PC-3 (cell line): ENCODE measurements around the gene PLEK2. TPM values are rescaled to one million over a fixed set of nuclear protein-coding genes. Genes with fewer than 3 reads are reported as not detected.

Experiments used
- ATAC-seq: fragments of 200-7000 bp; cut with Tn5 transposase; 2 replicates; pipeline ENCODE4 v1.9.1; 2020; ENCODE audit warnings: mild to moderate bottlenecking, moderate library complexity
- BruUV-seq: library from RNA; stranded (reverse); fragments of 400-500 nt; replicated peaks from 2 replicates; lab custom pipeline; 2021; lab: Mats Ljungman, UMichigan
- CTCF ChIA-PET: fragments of 300-600 bp; sonication (Branson Sonifier 250); formaldehyde crosslinking; loops from one replicate; lab custom pipeline; 2022; ENCODE audit warnings: antibody characterized with exemption; lab: Charles Lee
- POLR2A ChIA-PET: fragments of 300-600 bp; sonication (Branson Sonifier 250); formaldehyde crosslinking; loops from one replicate; lab custom pipeline; 2022; ENCODE audit warnings: antibody characterized with exemption; ENCODE audit not compliant: unreplicated experiment; lab: Charles Lee
- DNase-seq: peaks from one replicate; pipeline ENCODE4 v3.0.0-alpha.2; 2015
- H2AFZ ChIP-seq: fragments of 300-600 bp; sonication (generic); 2 replicates; pipeline ENCODE4 v1.6.0; 2016; ENCODE audit warnings: antibody characterized with exemption, low read length
- H3F3A ChIP-seq: fragments of 300-600 bp; sonication (generic); one replicate; pipeline ENCODE4 v1.6.0; 2017; ENCODE audit warnings: antibody characterized with exemption, low read length, control low read depth, mild to moderate bottlenecking; ENCODE audit not compliant: unreplicated experiment
- H3K27ac ChIP-seq: fragments of 300-600 bp; sonication (generic); 2 replicates; pipeline ENCODE4 v1.5.1; 2016; ENCODE audit warnings: mild to moderate bottlenecking, low read length
- H3K27me3 ChIP-seq: fragments of 300-600 bp; sonication (generic); 2 replicates; pipeline ENCODE4 v1.6.1; 2016; ENCODE audit warnings: low read length, mixed read lengths
- H3K36me3 ChIP-seq: fragments of 300-600 bp; sonication (generic); 2 replicates; pipeline ENCODE4 v1.6.1; 2016; ENCODE audit warnings: low read depth, mixed run types, low read length, mixed read lengths
- H3K4me1 ChIP-seq: fragments of 300-600 bp; sonication (generic); 2 replicates; pipeline ENCODE4 v1.5.1; 2016; ENCODE audit warnings: low read length; ENCODE audit not compliant: insufficient read depth
- H3K4me2 ChIP-seq: fragments of 300-600 bp; sonication (generic); 2 replicates; pipeline ENCODE4 v1.6.0; 2016; ENCODE audit warnings: low read length
- H3K4me3 ChIP-seq: fragments of 300-600 bp; sonication (generic); 2 replicates; pipeline ENCODE4 v1.5.1; 2016; ENCODE audit warnings: mild to moderate bottlenecking, low read length, mixed read lengths
- H3K79me2 ChIP-seq: fragments of 300-600 bp; sonication (generic); 2 replicates; pipeline ENCODE4 v1.6.1; 2017; ENCODE audit warnings: low read length, mixed read lengths
- H3K9ac ChIP-seq: fragments of 300-600 bp; sonication (generic); 2 replicates; pipeline ENCODE4 v1.6.0; 2016; ENCODE audit warnings: mild to moderate bottlenecking, low read length
- H3K9me2 ChIP-seq: fragments of 300-600 bp; sonication (generic); replicated peaks from 2 replicates; pipeline ENCODE4 v1.6.1; 2016; ENCODE audit warnings: mixed run types, low read length, mixed read lengths
- H3K9me3 ChIP-seq: fragments of 300-600 bp; sonication (generic); 2 replicates; pipeline ENCODE4 v1.6.1; 2016; ENCODE audit warnings: low read length, mixed read lengths
- H4K20me1 ChIP-seq: fragments of 300-600 bp; sonication (generic); 2 replicates; pipeline ENCODE4 v1.6.1; 2016; ENCODE audit warnings: low read length, mixed read lengths
- CTCF ChIP-seq: fragments of 300-600 bp; sonication (generic); conservative IDR thresholded peaks from 2 replicates; pipeline ENCODE4 v1.5.1; 2017; ENCODE audit warnings: antibody characterized with exemption, low read depth, mild to moderate bottlenecking, low read length
- EZH2 ChIP-seq: fragments of 300-600 bp; sonication (generic); IDR thresholded peaks from one replicate; pipeline ENCODE4 v1.6.1; 2017; ENCODE audit warnings: antibody characterized with exemption, mild to moderate bottlenecking, low read length; ENCODE audit not compliant: unreplicated experiment
- EZH2phosphoT487 ChIP-seq: fragments of 300-600 bp; sonication (generic); IDR thresholded peaks from 2 replicates; pipeline ENCODE4 v1.6.1; 2018; ENCODE audit warnings: mild to moderate bottlenecking, antibody characterized with exemption, low read length, borderline replicate concordance
- intact Hi-C: fragments of 100-400 bp; cut with micrococcal nuclease; formaldehyde crosslinking; loops from 2 replicates; pipeline ENCODE4 v1.9.0; 2023
- total RNA-seq: library from RNA; depleted of rRNA; stranded (reverse); fragments of >200 nt; gene quantifications from 2 replicates; pipeline ENCODE4 v1.2.3, GENCODE V29; 2014

PLEK2 gene
- total RNA-seq, 1 experiment from 2014 or later, result 48.0 TPM

GRCh38 chr14:67438969-67439368, 27.0 kb upstream of the PLEK2 start:
- intact Hi-C loops, result no loop called here
- H3K9me2 ChIP-seq, result no peaks in the 10 kb centered on the region
- no peak overlapping the region for H3K4me2 ChIP-seq
- no peak for ATAC-seq
- H2AFZ ChIP-seq, result no peak overlapping the region
- H3F3A ChIP-seq, result no peaks in the 10 kb centered on the region
- DNase-seq, result no peak
- no peaks in the 10 kb centered on the region for H3K36me3 ChIP-seq
- BruUV-seq, result no TSS peak
- POLR2A ChIA-PET, result no interaction called here
- CTCF ChIA-PET, result interaction anchor here (0.6 to 1.0 kb wide), 2 partner anchors 19 to 101 kb away, joined by 3 to 5 read pairs; no protein-coding TSS in a partner anchor
- peaks cover 4% of the 10 kb centered on the region; the same call in 1 of the 2 replicates for H3K4me1 ChIP-seq
- no peaks in the 10 kb centered on the region for H3K9me3 ChIP-seq
- no peaks in the 10 kb centered on the region for H4K20me1 ChIP-seq
- TF ChIP-seq EZH2phosphoT487, result no peak
- no peak for TF ChIP-seq EZH2
- TF ChIP-seq CTCF, result no peak
- H3K27me3 ChIP-seq, result peaks cover 10% of the 10 kb centered on the region; the same call in 1 of the 2 replicates
- H3K27ac ChIP-seq, result no peak overlapping the region
- no peak overlapping the region for H3K9ac ChIP-seq
- no peak overlapping the region for H3K4me3 ChIP-seq
- H3K79me2 ChIP-seq, result no peaks in the 10 kb centered on the region

GRCh38 chr14:67436006-67436866, 24.3 kb upstream of the PLEK2 start:
- Histone ChIP-seq H3K9me2 (no peaks in the 10 kb centered on the region), H3K4me2 (no peak overlapping the region), H3K9ac (no peak overlapping the region), H3K27ac (no peak overlapping the region), H2AFZ (no peak overlapping the region), H3F3A (no peaks in the 10 kb centered on the region), H3K4me1 (peaks cover 4% of the 10 kb centered on the region; the same call in 1 of the 2 replicates), H3K27me3 (peaks cover 24% of the 10 kb centered on the region; the same call in 1 of the 2 replicates), H3K79me2 (no peaks in the 10 kb centered on the region), H4K20me1 (no peaks in the 10 kb centered on the region), H3K4me3 (no peak overlapping the region), H3K9me3 (no peaks in the 10 kb centered on the region), H3K36me3 (no peaks in the 10 kb centered on the region)
- BruUV-seq, result no TSS peak
- TF ChIP-seq EZH2 (no peak), EZH2phosphoT487 (no peak), CTCF (no peak)
- ATAC-seq (peak; percentile 16; the same call in 1 of the 2 replicates), DNase-seq (no peak)
- intact Hi-C loops, result no loop called here
- CTCF ChIA-PET, result no interaction called here
- POLR2A ChIA-PET, result no interaction called here

GRCh38 chr14:67435603-67436002, 23.6 kb upstream of the PLEK2 start:
- Histone ChIP-seq H3K4me1 (0 out of 2 replicates have a peak, but pooled peaks cover 4% of the 10 kb centered on the region), H2AFZ (no peak overlapping the region), H3K9me2 (no peaks in the 10 kb centered on the region), H3K9ac (no peak overlapping the region), H3F3A (no peaks in the 10 kb centered on the region), H3K4me3 (no peak overlapping the region), H3K79me2 (no peaks in the 10 kb centered on the region), H3K9me3 (no peaks in the 10 kb centered on the region), H3K27me3 (peaks cover 24% of the 10 kb centered on the region; the same call in 1 of the 2 replicates), H3K4me2 (no peak overlapping the region), H4K20me1 (no peaks in the 10 kb centered on the region), H3K36me3 (no peaks in the 10 kb centered on the region), H3K27ac (no peak overlapping the region)
- DNase-seq (no peak), ATAC-seq (no peak)
- TF ChIP-seq EZH2, result no peak
- TF ChIP-seq EZH2phosphoT487, result no peak
- no peak for TF ChIP-seq CTCF
- CTCF ChIA-PET, result no interaction called here
- intact Hi-C loops, result no loop called here
- POLR2A ChIA-PET, result no interaction called here
- no TSS peak for BruUV-seq
